Measurements from ENCODE around the gene CLEC18B.
"Not testable (repeated sequence)": the region's sequence is repeated elsewhere in the genome, so short reads cannot be mapped to it uniquely, and the experiment has no call there.

Gene CLEC18B

DNA sequence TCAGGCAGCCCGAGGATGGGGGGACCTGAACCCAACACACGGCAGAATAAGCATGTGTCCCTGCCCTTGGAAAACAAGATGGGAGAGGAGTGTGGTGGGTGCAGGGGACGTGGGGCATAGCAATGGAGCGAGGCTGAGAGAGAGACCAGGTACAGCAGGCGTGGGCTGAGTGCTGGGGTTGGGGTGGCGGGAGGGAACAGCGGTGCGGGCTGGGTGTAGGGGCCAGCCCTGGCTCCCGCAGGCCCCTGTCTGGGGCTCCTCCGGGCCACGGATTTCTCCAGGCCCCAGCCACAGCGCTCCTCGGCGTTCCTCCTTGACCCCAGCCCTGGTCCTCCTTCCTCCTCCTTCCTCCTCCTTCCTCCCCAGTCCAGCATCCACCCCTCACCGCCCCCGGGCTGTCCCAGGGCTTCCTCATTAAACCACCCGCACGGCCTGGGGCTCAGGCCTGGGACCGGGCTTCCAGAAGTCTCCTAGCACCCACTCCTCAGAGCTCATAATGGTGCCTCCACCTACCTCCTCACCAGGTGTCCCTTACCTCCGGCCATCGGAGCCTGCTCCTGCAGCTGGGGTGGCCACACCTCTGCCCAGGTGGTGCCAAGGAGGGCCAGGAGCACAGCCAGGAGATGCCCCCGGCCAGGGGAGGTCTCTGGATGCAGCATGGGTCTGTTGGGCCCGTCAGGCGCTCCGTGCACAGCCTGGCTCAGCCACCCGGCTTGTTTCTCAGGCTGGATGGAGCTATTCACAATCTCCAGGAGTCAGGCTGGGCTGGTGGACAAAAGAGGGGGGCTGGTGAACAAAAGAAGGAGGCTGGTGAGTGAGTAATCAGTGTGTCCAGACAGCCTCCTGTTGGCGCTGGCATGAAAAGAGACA lies at the start of gene CLEC18B:
Gene CLEC18B (minus strand): TSS at position 867 of the 870 bp plus-strand sequence. CDS start 208 bp downstream, at position 659.
- not testable (repeated sequence) for DNase-seq (ENCODE audit: low spot score)

- no peak for DNase-seq (ENCODE audit: low spot score)
Observed at GRCh38 chr16:74469946-74470478, 48.7 kb upstream of the CLEC18B start.

- DNase-seq (ENCODE audit: low spot score) = no peak
Observed at GRCh38 chr16:74468807-74469525, 47.7 kb upstream of the CLEC18B start.

DNA sequence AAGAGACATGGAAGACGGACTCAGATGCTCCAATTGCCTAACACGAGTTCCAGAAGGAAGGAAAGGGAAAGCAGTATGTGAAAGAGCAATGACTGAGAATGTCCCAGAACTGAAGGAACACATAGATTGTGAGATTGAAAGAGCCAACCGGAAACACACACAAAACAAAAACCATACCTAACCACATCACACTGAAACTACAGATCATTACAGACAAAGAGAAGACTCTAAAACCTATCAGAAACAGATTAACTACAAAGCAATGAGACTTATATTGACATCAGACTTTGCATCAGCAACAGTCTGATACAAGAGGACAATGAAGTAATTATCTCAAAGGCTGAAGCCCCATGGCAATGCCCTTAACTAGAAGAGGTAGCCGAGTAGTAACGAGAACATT lies 45.6 kb upstream of the CLEC18B start:
- DNase-seq (ENCODE audit: low spot score) = no peak

GRCh38 chr16:74465851-74466685 lies 44.8 kb upstream of the CLEC18B start:
- no peak for DNase-seq (ENCODE audit: low spot score)

DNA sequence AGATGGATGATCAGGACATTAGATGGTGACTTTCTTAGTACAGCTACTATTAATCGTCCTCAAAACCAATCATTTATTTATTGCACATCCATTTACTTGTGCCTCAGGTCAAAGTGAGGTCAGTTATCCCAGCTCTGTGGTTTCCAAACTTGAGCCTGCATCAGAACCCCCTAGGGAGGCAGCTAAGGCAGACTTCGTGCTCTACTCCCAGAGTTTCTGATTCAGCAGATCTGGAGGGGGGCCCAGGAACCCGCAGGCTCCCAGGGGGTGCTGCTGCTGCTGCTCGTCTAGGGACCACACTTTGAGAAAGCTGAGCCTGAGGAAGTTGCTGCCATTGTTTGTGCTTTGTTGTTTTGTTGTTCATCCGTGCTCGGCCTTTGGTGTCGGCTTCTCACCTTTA lies 44.0 kb upstream of the CLEC18B start:
- DNase-seq (ENCODE audit: low spot score) = no peak

DNA sequence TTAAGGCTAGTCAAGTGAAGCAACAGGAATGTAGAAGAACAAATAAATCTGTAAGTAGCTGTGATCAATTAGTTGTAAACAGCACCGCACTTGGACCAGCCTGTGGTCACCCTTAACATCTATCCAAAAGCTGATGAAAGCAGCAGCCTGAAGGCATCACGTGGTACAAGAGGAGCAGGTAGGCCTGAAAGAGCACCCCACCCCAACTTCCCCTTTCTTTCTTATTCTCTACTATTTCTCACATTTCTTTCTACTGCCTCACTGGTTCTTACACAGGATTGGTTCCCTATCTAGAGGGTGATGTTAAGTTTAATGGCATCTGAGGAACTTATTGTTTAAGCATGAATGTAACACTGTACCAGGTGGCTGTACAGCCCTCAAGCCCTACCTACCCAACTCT lies 42.6 kb upstream of the CLEC18B start:
- no peak for DNase-seq (ENCODE audit: low spot score)

- no peak for DNase-seq (ENCODE audit: low spot score)
Observed at GRCh38 chr16:74462361-74462760, 41.1 kb upstream of the CLEC18B start.

DNA sequence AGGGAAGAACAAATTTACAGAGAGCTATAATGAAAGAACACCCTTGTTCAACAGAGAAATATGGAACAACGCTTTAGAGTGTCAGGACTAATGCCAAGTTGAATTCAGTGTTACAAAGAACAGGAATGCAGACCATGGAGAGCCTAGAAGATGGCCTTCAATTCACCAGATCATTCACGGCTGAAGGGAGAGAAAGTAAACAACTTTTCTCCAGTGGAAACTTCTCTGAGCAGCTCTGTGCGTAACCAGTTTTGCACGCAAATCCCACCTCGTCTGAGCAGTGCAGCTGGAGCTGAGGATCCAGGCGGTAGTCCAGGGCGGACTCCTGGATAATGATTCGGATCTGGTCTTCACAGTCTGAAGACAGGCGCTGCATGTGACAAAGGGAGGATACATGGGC lies 40.5 kb upstream of the CLEC18B start:
- DNase-seq (ENCODE audit: low spot score) = no peak

DNA sequence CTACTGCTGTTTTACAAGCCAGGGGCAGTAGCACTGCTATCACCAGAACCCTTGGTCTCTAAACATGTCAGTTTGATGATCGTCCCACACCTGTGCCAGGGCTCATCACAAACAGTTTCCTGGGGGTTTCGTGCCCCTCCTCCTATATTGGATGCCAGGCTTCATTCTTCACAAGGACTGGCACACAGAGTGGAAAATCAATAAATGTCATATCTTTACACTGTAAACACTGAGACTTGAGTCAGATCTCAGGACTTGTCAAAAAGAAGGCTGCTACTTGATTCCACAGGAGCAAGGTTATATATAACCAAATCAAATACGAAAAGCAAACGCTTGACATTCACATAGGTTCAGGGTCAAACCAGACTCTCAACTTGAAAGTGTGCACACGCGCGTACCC lies 39.3 kb upstream of the CLEC18B start:
- DNase-seq (ENCODE audit: low spot score) = no peak

DNA sequence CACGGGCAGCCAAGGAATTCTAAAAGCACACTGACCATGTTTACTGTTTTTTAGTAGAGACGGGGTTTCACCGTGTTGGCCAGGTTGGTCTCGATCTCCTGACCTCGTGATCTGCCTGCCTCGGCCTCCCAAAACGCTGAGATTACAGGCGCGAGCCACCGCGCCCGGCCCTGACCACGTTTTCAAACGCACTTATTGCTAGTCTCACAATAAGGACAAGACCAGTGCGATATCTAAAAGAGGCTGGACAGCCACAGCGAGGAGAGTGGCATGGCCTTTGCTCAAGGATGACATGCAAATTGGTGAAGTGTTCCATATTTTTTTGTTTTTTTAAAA lies 35.0 kb upstream of the CLEC18B start:
- no peak for DNase-seq (ENCODE audit: low spot score)

DNA sequence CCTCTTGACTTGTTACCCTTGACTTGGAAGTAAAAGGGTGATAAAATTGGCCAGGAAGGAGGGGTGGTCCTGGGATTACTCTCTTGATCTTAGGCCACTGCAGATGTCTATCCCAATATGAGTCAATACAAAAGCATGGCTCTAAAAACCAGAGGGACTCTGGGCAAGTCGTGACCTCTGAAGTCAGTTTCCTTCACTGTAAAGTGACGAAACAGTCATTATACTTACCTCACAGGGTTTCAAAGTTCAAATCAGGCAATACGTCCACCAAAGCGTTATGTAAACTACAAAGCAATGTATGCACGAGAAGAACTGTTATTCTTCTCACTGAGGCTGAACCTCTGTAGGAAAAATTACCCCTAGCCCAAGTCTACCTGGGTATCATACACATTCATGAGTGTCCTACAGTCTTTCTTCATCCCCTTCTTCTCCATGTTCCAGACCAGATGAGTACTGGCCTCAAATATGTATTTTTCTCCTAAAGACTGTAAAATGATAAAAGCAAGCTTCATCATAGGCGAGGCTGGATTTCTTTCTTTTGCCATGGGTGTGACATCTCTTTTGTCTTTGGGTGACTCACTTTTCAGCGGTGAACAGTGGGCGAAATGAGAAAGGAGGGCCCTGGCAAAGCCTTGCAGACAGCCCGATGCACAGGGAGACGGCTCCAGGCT lies 34.5 kb upstream of the CLEC18B start:
- no peak for DNase-seq (ENCODE audit: low spot score)

GRCh38 chr16:74455213-74455612 lies 33.9 kb upstream of the CLEC18B start:
- DNase-seq (ENCODE audit: low spot score) = no peak

DNA sequence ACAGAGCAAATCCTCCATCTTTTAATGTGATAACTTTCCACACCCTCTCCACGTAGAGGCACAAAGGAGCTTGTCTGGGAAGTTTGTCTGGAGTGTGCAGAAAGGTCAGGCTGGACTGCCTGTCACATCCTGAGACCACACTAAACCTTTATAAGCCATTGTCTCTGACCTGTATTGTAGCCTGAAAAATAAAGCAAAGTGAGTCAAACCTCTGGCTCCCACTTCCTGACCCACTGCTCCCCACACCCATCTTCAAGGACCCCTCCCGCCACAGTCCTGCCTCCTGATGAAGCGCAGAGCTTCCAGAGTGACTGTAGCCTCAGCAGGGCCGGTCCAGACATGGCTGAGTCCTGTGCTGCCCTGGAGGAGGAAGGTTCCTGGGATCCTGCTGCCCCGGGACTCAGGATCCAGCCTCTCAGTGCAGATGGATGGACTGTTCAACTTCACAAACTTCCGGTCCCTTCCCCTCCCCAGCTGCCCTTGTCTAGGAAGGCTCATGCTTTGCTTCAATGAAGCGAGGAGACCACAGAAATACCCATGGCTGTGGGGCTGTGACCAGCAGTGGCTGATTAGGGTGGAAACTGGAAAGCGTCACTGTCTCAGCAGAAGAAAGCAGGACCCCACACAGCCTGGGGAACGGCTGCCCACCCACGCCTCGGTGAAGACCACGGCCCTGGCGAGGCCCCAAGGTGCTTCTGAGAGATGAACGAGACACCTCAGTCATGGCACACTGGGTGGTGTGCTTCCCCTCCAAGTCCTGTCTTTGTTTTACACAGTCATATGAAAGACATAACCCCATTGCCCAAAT lies 30.9 kb upstream of the CLEC18B start:
- no peak for DNase-seq (ENCODE audit: low spot score)

- DNase-seq (ENCODE audit: low spot score) = no peak
Observed at GRCh38 chr16:74450967-74451760, 29.9 kb upstream of the CLEC18B start.

DNA sequence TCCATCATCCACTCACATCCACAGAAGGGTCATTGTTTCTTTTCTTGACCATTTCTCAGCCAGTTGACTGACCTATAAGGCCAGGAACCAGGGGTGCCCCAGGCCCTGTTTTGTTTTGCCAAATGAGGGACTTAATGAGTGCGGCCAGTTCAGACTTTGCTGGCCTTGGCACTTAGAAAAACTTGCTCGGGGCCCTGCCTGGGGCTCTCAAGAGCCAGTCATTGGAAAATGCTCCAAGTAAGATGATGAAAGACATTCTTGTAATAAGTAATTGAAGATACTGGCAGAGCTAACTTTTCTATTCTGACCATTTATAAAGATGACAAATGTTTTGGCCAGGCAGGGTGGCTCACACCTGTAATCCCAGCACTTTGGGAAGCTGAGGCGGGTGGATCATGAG lies 29.0 kb upstream of the CLEC18B start:
- no peak for DNase-seq (ENCODE audit: low spot score)

- DNase-seq (ENCODE audit: low spot score) = peak; percentile 15
Observed at GRCh38 chr16:74449470-74449869, 28.2 kb upstream of the CLEC18B start.

GRCh38 chr16:74448990-74449389 lies 27.7 kb upstream of the CLEC18B start:
- DNase-seq (ENCODE audit: low spot score) = peak; percentile 39

GRCh38 chr16:74447578-74447977 lies 26.3 kb upstream of the CLEC18B start:
- DNase-seq (ENCODE audit: low spot score) = no peak

DNA sequence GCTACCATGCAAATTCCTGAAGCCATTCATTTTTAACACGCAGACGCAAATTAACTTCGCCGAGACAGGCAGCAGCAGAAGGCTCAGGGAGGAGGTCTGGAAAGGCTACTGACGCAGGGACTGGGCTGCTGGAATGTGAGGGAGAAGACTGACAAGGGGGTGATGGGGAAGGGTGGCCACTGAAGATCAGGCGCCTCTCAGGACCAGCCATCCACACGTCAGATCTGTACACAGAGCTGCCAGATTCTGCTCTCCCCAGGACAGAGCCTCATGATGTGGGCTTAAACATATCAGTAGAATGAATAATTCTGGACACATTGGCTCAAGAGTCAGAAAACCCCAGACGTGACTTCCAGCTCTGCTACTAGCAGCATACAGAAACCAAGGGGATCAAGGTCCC lies 25.6 kb upstream of the CLEC18B start:
- DNase-seq (ENCODE audit: low spot score) = no peak
